ENCODE results near the gene SMIM7.

The SMIM7 gene

DNA sequence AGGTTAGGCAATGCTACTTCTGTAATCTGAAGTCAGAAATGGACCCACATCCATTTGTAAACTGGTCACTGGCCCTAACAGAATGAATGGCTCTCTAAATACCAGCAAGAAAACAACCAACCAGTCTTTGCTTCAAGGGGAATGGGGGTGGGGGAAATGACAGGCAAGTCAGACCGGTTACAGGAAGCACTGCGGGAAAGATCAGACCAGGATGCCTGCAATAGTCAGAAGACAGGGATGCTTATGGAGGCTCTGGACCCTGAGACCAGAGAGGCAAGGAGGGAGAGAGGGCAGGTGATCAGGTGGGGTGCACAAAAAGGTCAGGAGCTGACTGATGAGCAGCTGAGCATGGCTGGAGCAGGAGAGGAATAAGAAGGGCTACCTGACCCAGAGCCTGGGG, 45.0 kb downstream of the SMIM7 start:
- H3K9me3 ChIP-seq = no peaks in the 10 kb centered on the region
- no peak for TF ChIP-seq Cebpa-rat (IDR thresholded peaks at IDR 0.05)
- H3K27ac ChIP-seq = no peak overlapping the region
- H3K27me3 ChIP-seq = no peaks in the 10 kb centered on the region
- peaks cover 86% of the 10 kb centered on the region for H3K4me1 ChIP-seq
- H3K4me3 ChIP-seq = no peak overlapping the region
- no peak overlapping the region for H3K9ac ChIP-seq
- H3K36me3 ChIP-seq = no peaks in the 10 kb centered on the region
- H4K20me1 ChIP-seq = peaks cover 100% of the 10 kb centered on the region
- H3K4me2 ChIP-seq = peak overlapping the region; percentile 48

GRCh38 chr19:16613841-16614240, 46.1 kb downstream of the SMIM7 start:
- Histone ChIP-seq H3K36me3 (no peaks in the 10 kb centered on the region), H3K4me2 (peak overlapping the region; percentile 58; the same call in 1 of the 2 replicates), H3K9ac (0 out of 2 replicates have a peak overlapping the region, but pooled peaks have one; percentile 32), H4K20me1 (peaks cover 100% of the 10 kb centered on the region), H3K9me3 (no peaks in the 10 kb centered on the region), H3K4me1 (peaks cover 75% of the 10 kb centered on the region), H3K4me3 (no peak overlapping the region), H3K27me3 (no peaks in the 10 kb centered on the region), H3K27ac (no peak overlapping the region)
- TF ChIP-seq Cebpa-rat (IDR thresholded peaks at IDR 0.05) = no peak

DNA sequence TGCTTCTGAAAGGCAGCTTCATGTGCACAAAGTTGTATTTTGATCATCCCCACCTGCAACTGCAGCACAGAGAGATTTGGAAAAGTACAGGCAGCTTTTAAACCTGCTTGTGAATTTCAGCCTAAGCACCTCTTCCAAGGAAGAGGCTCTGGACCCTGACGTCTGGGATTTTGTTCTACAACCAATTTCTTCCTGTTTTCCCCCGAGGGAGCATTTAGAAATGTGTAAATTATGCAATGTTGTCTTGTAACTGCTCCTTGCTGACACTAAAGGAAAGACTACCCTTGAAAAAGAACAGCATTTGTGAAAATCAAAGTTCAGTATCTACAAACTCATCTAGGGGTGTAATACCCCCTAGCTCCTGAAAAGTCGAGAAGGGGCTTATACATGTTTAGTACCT, 47.3 kb downstream of the SMIM7 start:
- no peaks in the 10 kb centered on the region for H3K9me3 ChIP-seq
- no peak overlapping the region for H3K27ac ChIP-seq
- peaks cover 6% of the 10 kb centered on the region; the same call in 1 of the 2 replicates for H3K36me3 ChIP-seq
- peaks cover 100% of the 10 kb centered on the region for H4K20me1 ChIP-seq
- no peak for TF ChIP-seq Cebpa-rat (IDR thresholded peaks at IDR 0.05)
- H3K9ac ChIP-seq = 0 out of 2 replicates have a peak overlapping the region, but pooled peaks have one; percentile 32
- H3K4me2 ChIP-seq = peak overlapping the region; percentile 58
- peaks cover 70% of the 10 kb centered on the region for H3K4me1 ChIP-seq
- no peak overlapping the region for H3K4me3 ChIP-seq
- H3K27me3 ChIP-seq = no peaks in the 10 kb centered on the region

DNA sequence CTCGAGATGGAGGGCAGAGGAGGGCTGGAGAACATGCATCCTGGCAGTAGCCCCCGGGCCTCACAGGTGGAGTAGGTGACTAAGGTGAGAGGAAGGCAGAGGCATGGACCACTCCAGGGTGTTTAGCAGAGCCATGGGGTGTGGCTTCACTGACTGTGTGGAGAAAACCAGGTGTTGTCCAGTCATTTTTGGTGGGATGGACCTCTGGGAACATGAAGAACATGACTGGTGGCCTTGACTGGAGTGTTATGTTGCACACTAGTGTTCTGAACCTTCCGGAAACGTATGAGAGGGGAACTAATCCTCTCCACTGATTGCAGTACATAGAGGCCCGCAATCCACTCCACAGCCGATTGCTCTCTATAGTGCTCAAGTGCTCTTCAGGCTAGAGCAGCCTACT, 48.8 kb downstream of the SMIM7 start:
- H3K27ac ChIP-seq = no peak overlapping the region
- H3K4me2 ChIP-seq = no peak overlapping the region

GRCh38 chr19:16609511-16610200, 50.3 kb downstream of the SMIM7 start:
- TF ChIP-seq Cebpa-rat (IDR thresholded peaks at IDR 0.05) = no peak
- H4K20me1 ChIP-seq = peaks cover 100% of the 10 kb centered on the region
- H3K27me3 ChIP-seq = no peaks in the 10 kb centered on the region
- no peak overlapping the region for H3K27ac ChIP-seq
- no peak overlapping the region for H3K9ac ChIP-seq
- peaks cover 19% of the 10 kb centered on the region; the same call in 1 of the 2 replicates for H3K36me3 ChIP-seq
- peaks cover 63% of the 10 kb centered on the region for H3K4me1 ChIP-seq
- H3K4me3 ChIP-seq = no peak overlapping the region
- no peak overlapping the region for H3K4me2 ChIP-seq
- no peaks in the 10 kb centered on the region for H3K9me3 ChIP-seq

More for the DNA sequence above, 48.8 kb downstream of the SMIM7 start:
- Histone ChIP-seq H4K20me1 (peaks cover 100% of the 10 kb centered on the region), H3K4me1 (peaks cover 69% of the 10 kb centered on the region), H3K4me3 (no peak overlapping the region), H3K9me3 (no peaks in the 10 kb centered on the region), H3K36me3 (peaks cover 9% of the 10 kb centered on the region; the same call in 1 of the 2 replicates), H3K27me3 (no peaks in the 10 kb centered on the region), H3K9ac (no peak overlapping the region)
- no peak for TF ChIP-seq Cebpa-rat (IDR thresholded peaks at IDR 0.05)

DNA sequence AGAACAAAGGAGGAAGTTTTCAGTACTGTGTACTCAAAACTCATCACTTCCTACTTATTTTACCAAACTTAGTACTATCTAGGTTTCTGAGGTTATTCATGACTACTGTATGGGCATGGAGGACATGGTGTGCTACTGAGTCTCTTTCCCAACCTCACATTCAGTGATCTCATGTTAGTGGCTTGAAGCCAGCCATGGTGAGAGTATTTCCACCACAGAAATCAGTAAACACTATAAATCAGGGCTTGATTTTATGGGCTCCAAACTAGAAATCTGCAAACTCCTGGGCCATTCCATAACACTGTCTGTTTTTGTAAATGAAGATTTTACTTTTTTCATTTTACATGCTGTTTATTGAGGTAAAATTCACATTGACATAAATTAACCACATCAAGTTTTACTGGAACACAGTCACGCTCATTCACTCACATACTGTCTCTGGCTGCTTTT, 51.6 kb downstream of the SMIM7 start:
- H3K27me3 ChIP-seq = no peaks in the 10 kb centered on the region
- H3K9me3 ChIP-seq = no peaks in the 10 kb centered on the region
- H3K4me1 ChIP-seq = peaks cover 57% of the 10 kb centered on the region
- H3K4me2 ChIP-seq = no peak overlapping the region
- no peak for TF ChIP-seq Cebpa-rat (IDR thresholded peaks at IDR 0.05)
- H3K4me3 ChIP-seq = no peak overlapping the region
- peaks cover 21% of the 10 kb centered on the region; the same call in 1 of the 2 replicates for H3K36me3 ChIP-seq
- no peak overlapping the region for H3K9ac ChIP-seq
- peaks cover 100% of the 10 kb centered on the region for H4K20me1 ChIP-seq
- H3K27ac ChIP-seq = no peak overlapping the region

- H4K20me1 ChIP-seq = peaks cover 100% of the 10 kb centered on the region
- no peak overlapping the region for H3K4me2 ChIP-seq
- H3K4me3 ChIP-seq = no peak overlapping the region
- peaks cover 21% of the 10 kb centered on the region; the same call in 1 of the 2 replicates for H3K36me3 ChIP-seq
- H3K9ac ChIP-seq = no peak overlapping the region
- H3K4me1 ChIP-seq = peaks cover 56% of the 10 kb centered on the region
- no peak overlapping the region for H3K27ac ChIP-seq
- TF ChIP-seq Cebpa-rat (IDR thresholded peaks at IDR 0.05) = no peak
- no peaks in the 10 kb centered on the region for H3K27me3 ChIP-seq
- no peaks in the 10 kb centered on the region for H3K9me3 ChIP-seq
These were observed 52.1 kb downstream of the SMIM7 start for GRCh38 chr19:16607819-16608218.

- Histone ChIP-seq H3K27me3 (no peaks in the 10 kb centered on the region), H3K4me3 (no peak overlapping the region), H3K4me1 (peaks cover 55% of the 10 kb centered on the region), H4K20me1 (peaks cover 100% of the 10 kb centered on the region), H3K36me3 (peaks cover 31% of the 10 kb centered on the region; the same call in 1 of the 2 replicates), H3K27ac (peak overlapping the region; percentile 30; the same call in 1 of the 2 replicates), H3K9me3 (no peaks in the 10 kb centered on the region), H3K9ac (no peak overlapping the region), H3K4me2 (no peak overlapping the region)
- TF ChIP-seq Cebpa-rat (IDR thresholded peaks at IDR 0.05) = no peak
These were observed 54.4 kb downstream of the SMIM7 start for GRCh38 chr19:16605553-16605994.

GRCh38 chr19:16605115-16605514, 54.8 kb downstream of the SMIM7 start:
- Histone ChIP-seq H3K27ac (peak overlapping the region; percentile 30; the same call in 1 of the 2 replicates), H4K20me1 (peaks cover 100% of the 10 kb centered on the region), H3K4me1 (peaks cover 56% of the 10 kb centered on the region), H3K27me3 (no peaks in the 10 kb centered on the region), H3K4me2 (no peak overlapping the region), H3K9me3 (no peaks in the 10 kb centered on the region), H3K36me3 (peaks cover 31% of the 10 kb centered on the region; the same call in 1 of the 2 replicates), H3K4me3 (no peak overlapping the region), H3K9ac (no peak overlapping the region)
- no peak for TF ChIP-seq Cebpa-rat (IDR thresholded peaks at IDR 0.05)

GRCh38 chr19:16604615-16605014, 55.3 kb downstream of the SMIM7 start:
- Histone ChIP-seq H3K27me3 (no peaks in the 10 kb centered on the region), H4K20me1 (peaks cover 100% of the 10 kb centered on the region), H3K27ac (no peak overlapping the region), H3K9me3 (no peaks in the 10 kb centered on the region), H3K4me1 (peaks cover 61% of the 10 kb centered on the region), H3K4me3 (no peak overlapping the region), H3K9ac (no peak overlapping the region), H3K36me3 (peaks cover 31% of the 10 kb centered on the region; the same call in 1 of the 2 replicates), H3K4me2 (no peak overlapping the region)
- TF ChIP-seq Cebpa-rat (IDR thresholded peaks at IDR 0.05) = no peak

All from BLaER1 (cell line).